Activated T-helper 9 cell treated with anti-CD3 and anti-CD28 coated beads, Interleukin-2, amount 50 U/mL, for 16 hours (primary cell): ENCODE measurements around the gene SPOCD1.

Experiments used
- DNase-seq: peaks from one replicate; pipeline ENCODE4 v3.0.0-alpha.2; 2020; ENCODE audit warnings: low read depth

The SPOCD1 gene

GRCh38 chr1:31815752-31816500 lies at the start of gene SPOCD1:
Gene SPOCD1, minus strand, starts transcription at chr1:31816022. Its CDS starts 689 bp downstream, at chr1:31815333.
- peak; percentile 85 for DNase-seq

DNA sequence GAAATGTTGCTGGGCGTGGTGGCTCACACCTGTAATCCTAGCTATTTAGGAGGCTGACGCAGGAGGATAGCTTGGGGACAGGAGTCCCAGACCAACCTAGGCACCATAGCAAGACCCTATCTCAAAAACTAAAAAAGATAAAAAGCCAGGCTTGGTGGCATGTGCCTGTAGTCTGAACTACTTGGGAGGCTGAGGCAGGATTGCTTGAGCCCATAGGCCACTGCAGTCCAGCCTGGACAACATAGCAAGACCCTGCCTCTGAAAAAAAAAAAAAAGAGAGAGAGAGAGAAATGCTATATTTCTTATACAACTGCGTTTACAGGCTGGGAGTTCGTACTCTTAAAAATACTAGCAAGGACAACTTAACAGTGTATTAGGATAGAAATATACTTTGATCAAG lies 46.2 kb upstream of the SPOCD1 start:
- no peak for DNase-seq

GRCh38 chr1:31861346-31861745 lies 45.5 kb upstream of the SPOCD1 start:
- no peak for DNase-seq

- DNase-seq = no peak
These were observed 44.8 kb upstream of the SPOCD1 start for GRCh38 chr1:31860581-31860980.

- no peak for DNase-seq
These were observed 43.9 kb upstream of the SPOCD1 start for GRCh38 chr1:31859719-31860118.

GRCh38 chr1:31859044-31859443 lies 43.2 kb upstream of the SPOCD1 start:
- no peak for DNase-seq

DNA sequence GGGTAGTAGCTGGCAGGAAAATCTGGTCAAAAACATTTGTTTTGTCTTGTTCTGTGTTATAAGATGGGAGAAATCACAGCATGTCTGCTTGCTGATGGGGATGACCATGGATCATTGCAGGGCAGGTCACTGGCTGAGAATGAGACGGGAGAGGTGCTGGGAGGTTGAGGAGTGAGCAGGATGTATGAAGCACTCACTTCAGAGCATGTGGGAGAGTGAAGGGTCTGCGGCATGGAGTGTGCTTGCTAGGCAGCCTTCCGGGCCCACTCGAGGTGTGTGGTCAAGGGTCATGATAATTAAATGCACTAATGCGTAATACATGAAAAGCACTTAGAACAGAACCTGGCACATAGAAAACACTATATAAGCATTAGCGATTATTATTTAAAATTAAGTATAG lies 42.0 kb upstream of the SPOCD1 start:
- no peak for DNase-seq

GRCh38 chr1:31856140-31856539 lies 40.3 kb upstream of the SPOCD1 start:
- DNase-seq = no peak

- no peak for DNase-seq
These were observed 39.4 kb upstream of the SPOCD1 start for GRCh38 chr1:31855038-31855845.

DNA sequence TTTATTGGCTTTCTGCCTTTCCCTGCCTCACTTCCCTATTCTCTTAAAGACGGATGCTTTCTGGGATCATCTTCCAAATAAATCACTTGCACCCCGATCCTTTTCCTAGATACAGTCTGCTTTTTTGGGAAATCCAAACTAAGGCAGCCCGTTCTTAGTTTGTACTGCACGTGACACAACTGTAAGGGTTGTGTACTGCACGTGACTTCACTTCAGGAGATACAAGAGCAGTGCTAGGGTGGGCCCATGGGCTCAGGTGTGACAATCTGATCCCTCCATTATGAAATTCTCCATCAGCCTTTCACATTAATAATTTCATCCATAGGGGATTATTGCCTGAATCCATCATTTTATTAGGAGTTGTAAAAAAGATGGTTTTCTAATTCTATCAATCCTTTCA lies 33.8 kb upstream of the SPOCD1 start:
- DNase-seq = no peak

- DNase-seq = peak; percentile 21
These were observed 32.6 kb upstream of the SPOCD1 start for GRCh38 chr1:31848381-31848897.

GRCh38 chr1:31846484-31846883 lies 30.7 kb upstream of the SPOCD1 start:
- DNase-seq = no peak

GRCh38 chr1:31843506-31843905 lies 27.7 kb upstream of the SPOCD1 start:
- DNase-seq = no peak

- DNase-seq = no peak
These were observed 24.0 kb upstream of the SPOCD1 start for GRCh38 chr1:31839662-31840343.

DNA sequence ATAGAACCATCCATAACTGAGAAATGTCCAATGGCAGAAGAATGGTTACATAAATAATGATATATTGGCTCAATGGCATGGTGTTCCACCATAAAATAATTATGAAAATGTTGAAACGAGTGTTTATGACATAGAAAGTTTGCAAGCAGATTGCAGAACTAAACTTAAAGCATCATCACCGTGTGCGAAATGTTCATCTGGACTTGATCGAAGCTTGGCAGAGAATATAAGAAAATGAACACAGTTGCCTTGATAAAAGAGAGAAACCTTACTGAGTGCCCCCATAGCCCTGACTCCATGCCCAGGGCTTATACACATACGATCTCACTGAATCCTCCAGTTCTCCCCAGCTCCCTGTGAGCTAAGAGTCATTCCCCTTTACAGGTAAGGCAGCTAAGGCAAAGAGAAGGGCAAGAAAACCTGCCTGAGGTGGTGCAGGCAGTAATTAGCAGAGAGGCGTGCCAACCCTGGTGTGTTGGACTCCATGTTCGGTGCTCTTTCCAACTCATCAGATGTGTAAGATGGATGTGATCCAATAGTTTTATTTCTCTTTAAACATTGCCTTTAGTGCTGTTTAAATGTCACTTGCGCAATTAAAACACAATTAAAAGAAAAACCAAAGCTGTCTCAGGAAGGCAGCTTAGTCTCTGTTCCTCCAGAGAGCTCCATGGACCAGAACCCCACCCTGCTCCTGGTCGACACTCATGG lies 21.8 kb upstream of the SPOCD1 start:
- no peak for DNase-seq

GRCh38 chr1:31836638-31837037 lies 20.8 kb upstream of the SPOCD1 start:
- DNase-seq = no peak

GRCh38 chr1:31835415-31835814 lies 19.6 kb upstream of the SPOCD1 start:
- DNase-seq = no peak

DNA sequence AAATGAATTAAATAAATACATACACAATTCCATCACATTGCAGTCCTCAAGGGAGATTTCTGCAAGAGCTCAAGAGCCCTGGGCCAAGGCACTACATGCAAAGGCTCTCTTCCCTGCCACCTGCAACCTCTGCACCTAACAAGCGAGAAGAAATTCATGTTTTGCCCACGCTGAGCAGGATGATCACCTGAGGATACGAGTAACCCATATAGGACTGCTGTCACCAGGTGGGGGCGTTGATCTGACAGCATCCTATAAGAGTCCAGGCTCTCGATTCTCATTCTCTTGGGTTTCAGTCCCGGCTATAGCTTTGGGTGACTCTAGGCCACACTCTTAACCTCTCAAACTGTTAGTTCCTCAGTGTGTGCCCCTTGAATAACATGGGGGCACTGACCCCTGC lies 18.7 kb upstream of the SPOCD1 start:
- no peak for DNase-seq

- DNase-seq = no peak
These were observed 15.9 kb upstream of the SPOCD1 start for GRCh38 chr1:31831397-31832378.

DNA sequence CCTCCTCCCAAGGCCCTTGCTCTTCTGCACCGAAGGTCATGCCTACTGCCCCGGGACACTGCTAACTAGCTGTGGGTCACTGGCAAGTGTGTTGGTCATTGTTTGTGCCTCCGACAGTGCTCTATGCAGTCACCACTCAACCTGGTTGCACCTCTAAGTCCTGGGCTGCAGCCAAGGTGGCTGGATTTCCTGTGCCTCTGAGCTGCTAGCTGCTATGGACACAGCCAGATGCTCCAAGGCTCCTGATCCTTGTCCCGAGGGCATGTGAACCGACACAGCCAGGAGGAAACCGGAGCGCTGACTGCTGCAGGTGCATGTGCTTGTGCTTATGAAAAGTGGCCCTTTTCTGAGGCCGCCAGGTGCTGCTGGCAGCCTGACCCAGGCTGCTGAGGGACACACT lies 14.7 kb upstream of the SPOCD1 start:
- no peak for DNase-seq

DNA sequence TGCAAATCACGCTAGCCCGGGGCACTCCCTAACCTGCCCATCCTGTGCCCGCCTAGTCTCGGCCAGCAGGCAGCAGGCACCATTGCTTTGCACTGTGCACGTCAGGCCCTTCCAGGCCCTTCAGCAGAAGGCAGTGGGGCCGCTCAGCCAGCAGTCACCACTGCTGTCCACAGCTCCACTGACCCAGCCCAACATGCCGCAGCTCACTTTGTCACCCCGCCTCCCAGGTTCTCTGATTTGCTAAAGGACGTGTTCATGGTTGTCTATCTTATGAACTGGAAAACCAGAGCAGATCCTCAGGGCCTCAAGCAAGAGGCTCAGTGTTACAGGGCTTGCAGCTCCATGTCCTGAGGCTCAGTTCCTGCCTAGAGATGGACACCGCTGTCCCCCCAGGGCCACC lies 14.2 kb upstream of the SPOCD1 start:
- DNase-seq = no peak
